Activated CD4-positive, alpha-beta T cell treated with anti-CD3 and anti-CD28 coated beads for 48 hours (primary cell): ENCODE measurements around the gene PLCB1.
A peak's percentile ranks its signal among the peaks of the same experiment; 100 is the strongest.

ENCODE experiments used
- DNase-seq: peaks from one replicate; pipeline ENCODE4 v3.0.0-alpha.2; 2020

The PLCB1 gene

GRCh38 chr20:8519887-8520286 lies 387.8 kb downstream of the PLCB1 start:
- DNase-seq, result no peak

DNA sequence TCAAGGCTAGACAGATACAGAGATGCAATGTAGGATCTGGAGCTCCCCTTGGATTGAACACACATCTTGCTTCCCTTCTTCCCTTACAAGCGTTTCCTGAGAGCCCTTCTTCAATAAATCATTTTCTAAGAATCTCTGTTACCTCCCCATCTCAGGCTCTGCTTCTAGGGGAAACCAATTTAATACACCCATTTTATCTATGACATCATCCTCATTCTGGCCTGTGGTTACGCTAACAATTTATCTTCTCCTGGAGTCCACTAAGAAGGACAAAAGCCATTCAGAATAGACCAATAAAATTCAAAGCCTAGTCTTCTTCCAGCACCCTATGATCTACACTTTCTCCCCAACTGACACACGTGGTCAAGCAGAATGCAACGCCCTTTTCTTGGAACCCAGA lies 390.1 kb downstream of the PLCB1 start:
- no peak for DNase-seq

DNA sequence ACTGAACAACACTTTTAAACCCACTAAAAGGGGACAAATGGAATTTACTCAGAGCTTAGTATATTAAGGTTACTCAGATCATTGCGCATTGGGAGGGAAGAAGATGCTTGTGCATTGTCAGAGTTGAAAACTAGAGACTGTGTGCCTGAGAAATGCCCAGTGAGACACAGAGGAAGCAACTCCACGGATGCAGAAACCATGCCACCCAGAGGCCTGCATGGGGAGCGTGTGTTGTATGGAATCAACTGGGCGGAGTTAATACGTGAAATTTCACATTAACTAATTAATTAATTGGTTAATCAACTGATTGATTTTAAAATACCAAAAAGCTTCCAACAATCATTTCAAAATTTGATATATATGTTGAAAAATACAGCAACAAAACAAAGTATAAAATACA lies 391.6 kb downstream of the PLCB1 start:
- DNase-seq, result no peak

DNA sequence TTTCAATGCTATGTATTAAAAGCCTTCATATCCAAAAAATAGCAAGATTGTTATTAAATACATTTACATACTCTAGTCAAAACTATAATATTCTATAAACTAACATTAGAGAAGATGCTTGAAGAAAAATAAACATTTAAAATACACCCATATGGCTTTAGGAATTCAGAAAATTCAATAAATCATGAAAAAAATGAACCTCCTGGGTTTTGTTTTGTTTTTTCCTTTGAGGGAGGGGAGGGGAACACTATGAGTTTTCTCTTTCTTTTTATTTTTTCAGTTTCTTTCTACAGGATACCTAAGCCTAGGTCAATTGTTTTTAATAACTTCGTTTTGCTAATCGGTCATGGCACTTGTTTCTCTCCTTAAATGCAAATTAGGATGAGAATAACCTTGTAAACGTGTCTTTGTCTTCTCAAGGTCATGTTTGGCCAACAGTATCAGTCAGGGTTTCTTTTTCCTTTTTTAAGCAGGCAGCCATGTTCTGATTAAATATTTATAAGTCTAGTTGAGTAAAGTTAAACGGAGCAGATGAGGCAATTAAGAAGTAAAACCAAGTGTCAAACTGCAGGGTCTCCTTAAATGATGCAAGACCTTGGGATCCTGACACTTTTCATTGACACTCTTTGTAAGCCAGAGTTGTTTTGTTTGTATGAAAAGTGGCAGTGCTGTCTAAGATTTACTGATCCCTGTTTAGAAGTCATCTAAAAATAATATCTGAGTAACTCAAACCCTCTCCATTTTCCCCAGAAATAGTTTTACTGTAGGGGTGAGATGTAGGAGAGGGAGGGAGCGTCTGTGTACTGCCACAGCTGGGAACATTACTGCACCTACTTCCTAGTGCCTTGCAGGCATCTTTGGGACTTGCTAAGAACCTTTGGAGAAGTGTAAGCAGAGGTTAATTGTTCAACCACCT lies 392.3 kb downstream of the PLCB1 start:
- no peak for DNase-seq

- DNase-seq, result no peak
Measured at GRCh38 chr20:8525017-8525343, 392.9 kb downstream of the PLCB1 start.

DNA sequence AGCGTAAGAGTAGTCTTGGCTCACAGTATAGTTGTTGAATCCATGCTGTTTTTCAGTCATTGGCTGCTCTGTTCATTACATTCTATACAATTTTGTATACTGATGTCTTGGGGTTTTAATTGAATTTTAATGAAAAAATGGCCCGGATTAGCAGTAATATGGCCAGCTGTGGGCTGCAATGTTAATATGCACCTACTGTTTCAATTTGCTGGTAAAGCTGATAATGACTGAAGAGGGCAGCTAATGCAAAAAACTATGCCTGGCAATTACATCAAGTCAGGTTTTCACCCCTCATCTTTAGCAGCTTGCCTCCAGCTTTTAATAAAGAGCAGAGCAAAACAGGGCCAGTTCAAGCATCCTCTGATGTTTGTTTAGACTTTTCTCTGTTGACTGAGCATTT lies 394.5 kb downstream of the PLCB1 start:
- no peak for DNase-seq

- DNase-seq, result no peak
Measured at GRCh38 chr20:8527998-8528723, 396.1 kb downstream of the PLCB1 start.

DNA sequence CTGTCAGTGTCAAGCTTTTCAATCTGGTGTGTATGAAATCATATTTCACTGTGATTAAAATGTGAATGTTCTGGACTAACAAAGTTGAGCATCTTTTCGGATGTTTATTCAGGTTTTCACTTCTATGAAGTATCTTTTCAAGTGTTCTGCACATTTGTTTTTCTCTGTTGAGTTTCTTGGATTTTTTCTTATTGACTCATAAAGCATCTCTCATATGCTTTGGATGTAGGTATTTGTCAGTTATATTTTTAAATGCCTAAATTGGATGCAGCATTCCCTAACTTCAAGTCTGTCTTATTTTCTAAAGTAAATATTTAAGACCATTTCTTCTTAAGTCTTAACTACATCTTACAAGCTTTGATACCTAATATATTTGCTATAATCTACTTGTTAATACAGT lies 398.0 kb downstream of the PLCB1 start:
- no peak for DNase-seq

DNA sequence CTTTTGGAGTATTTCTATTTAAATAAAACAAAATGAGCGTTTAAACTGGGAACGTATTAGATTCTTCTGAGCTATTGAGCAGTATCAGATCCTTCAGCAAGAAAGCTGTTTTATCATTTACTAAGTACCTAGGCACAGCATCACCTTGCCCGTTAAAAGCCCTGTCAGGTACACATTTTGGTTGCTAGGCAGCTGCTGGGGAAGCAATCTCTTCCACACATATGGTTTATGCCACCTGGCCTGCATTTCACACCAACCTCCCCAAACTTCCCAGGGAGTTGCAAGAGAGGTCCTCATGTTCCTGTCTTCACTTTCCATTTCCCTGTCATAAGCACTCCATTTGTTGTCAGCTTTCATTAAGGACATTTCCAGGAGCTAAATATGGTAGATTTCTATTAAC lies 400.1 kb downstream of the PLCB1 start:
- no peak for DNase-seq

DNA sequence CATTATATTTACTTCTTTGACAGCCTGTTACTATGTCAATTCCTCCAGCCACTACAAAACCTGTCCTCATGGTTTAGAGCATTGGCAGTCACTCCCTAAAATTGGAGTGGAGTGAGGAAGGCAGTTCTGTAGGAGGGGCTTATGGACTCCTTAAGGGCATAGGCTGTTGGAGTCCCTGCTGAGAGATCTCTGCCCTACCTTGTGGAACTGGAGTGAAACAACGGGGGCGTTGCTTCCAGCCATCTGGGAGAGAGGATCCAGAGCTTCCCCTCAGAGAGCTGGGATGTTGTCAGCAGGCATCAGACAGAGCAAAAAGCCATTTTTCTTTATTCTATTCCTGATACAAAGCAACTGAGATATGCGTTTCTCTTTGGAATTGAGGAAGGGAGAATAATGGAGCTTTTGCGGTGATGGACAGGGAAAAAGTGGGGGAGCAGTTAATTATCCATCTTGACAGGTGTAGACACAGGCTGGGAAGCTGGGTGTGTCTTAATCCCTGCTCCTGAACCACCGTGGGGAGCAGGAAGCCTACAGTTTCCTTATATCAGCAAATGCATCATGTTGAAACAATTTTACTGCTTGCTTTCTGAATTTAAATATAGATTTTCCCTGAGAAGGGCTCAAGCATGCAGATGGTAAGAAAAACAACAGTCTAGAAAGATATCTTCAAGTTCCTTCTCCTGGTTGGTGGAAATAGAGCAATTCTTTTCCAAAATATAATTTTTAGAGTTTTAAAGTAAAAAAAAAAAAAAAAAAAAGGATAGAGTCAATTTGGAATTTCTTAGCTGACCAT lies 402.5 kb downstream of the PLCB1 start:
- DNase-seq, result no peak

DNA sequence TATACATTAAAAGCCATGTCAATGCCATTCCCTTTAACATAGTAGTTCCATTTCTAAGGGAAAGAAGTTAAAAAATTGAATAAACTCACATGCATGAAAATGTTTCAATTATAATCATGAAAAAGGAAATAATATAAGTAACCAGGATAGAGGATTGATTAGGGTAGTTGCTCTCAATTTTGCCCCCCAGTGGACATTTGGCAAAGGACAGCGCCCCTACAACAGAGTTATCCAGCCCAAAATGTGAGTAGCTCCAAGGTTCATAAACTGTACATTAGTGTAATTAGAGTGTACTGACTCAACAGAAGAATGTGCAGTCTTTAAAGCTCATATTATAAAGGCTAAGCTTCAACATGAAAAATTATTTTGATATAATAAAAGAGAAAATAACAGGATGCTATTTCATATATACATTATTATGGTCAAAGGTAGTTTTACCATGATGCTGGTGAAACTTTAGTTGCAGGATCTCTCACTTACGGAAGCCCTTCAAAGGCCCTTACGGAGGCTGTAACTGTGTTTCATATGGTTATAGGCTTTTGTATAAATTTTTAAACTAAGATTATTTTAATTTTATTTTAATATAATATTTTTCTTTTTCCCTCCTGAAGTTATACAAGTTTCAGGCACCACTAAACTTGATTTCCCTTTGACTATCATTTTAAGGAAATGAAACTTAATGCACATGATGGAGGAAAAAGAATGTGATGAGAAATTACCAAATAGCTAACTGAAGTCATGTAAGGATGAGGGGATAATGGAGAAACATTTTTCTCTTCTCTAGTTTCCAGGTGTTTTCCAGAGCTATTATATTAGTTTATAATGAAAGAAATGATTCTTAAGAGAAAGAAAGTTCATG lies 403.6 kb downstream of the PLCB1 start:
- DNase-seq, result peak; percentile 5

GRCh38 chr20:8536262-8536618 lies 404.2 kb downstream of the PLCB1 start:
- DNase-seq, result no peak

DNA sequence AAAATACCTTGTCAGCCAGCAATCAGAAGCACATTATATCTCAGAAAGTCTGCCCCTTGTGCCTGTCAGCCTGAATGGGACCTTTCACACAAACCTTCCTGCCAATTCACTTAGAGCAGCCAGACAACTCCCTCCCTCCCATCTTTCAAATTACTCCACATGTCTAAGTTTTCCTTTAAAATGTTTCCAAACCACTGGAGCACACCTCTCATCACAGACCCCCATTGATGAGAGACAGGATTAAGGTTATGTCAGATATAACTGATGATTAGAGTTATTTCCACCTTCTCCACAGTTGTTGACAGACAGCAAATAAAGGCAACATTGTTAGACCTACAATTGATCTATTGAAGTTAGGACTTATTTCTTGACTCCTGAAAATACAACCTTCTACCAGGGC lies 408.4 kb downstream of the PLCB1 start:
- DNase-seq, result no peak

DNA sequence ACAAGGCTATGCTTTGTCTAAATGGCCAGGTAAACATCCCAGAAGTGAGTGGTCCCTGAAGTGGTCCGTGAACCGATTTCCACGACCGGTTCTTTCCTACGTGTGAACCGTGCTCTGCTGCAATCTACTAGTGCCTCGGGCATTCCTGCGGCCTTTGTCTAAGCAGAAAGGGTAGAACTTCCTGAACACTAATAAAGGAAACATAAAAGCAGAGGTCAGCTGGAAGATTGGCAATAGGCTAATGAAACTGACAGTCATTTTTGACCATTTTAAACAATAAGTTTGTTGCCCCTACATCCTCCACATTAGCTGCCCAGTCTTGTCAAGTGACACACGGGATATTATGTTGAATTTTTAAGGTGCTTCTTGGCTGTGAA lies 410.0 kb downstream of the PLCB1 start:
- DNase-seq, result no peak

DNA sequence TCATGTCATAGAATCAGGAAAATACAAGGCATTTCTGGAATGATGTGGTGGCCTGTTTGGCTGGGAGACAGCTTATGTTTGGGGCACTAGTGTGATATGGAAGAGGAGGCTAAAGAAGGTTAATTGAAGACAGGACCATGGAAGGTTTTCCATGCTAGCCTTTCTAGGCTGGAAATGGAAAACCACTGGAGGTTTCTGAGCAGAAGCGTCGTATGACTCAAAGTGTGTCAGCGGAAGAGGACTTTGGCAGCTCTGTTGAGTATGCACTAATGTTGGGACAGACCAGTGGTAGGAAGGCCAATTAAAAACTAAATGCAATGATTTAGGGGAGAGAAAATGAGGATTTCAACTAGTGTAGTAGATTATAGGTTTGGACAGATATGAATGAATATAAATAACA lies 413.1 kb downstream of the PLCB1 start:
- DNase-seq, result no peak

DNA sequence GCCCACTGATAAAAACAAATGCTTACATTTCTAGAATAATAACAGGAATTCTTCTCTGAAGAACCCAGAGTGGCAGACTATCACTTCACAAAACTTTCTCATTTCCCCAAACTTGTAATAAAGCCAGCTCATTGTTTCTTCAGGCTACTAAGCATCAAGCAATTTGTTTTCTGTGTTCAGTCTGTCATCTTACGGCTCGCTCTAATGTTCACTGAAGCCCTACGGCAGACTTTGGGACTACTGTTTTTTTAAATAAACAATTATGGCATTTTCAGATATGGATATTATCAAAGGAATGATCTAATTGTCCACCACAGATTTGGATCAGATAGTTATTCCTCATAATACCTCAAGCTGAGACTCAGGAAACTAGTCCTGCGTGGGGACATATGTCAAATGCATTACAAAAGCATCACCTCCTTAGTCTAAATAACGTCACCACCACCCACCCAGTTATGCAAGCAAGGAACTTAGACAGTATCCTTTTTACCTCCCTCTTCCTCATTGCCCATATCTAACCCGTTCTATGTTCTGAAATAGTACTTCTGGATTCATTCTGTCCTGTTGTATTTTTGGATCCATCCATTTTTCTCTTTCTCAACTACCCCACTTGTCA lies 415.1 kb downstream of the PLCB1 start:
- no peak for DNase-seq

DNA sequence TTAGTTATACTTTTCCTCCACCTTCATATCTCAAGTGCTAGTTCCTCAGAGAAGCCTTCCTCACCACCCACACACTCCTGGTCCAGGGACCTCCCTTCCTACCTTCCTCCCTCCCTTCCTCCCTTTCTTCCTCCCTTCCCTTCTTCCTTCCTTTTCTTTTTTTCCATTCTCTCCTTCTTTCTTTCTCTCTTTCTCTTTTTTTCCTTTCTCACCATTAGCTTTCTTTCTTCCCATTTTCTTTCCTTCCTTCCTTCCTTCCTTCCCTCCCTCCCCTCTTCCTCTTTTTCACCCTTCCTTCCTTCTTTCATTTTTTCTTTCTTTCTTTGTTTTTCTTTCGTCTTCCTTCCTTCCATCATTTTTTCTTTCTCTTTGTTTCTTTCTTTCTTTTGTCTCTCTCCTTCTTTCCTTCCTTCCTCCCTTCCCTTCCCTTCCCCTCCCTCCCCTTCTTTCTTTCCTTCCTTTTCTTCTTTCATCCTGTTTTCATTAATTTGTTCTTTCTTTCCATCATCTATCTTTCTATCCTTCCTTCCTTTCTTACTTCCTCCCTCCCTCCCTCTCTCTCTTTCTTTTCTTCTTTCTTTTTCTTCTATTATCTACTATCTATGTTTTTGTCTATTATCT lies 416.0 kb downstream of the PLCB1 start:
- no peak for DNase-seq

DNA sequence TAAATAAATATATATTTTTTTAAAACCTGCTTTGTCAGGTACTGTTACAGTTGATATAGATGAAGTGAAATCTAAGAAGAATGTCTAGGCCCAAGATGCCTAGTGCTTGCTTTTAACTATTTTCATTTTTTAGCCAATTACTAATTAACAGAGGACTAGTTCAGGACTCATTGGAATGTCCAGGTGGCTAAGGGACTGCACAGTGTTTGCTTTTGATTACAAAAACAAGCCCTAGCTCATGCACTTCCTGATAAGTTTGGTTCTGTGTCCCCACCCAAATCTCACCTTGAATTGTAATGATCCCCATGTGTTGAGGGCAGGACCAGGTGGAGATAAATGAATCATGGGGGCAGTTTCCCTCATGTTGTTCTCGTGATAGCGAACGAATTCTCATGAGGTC lies 417.1 kb downstream of the PLCB1 start:
- no peak for DNase-seq

DNA sequence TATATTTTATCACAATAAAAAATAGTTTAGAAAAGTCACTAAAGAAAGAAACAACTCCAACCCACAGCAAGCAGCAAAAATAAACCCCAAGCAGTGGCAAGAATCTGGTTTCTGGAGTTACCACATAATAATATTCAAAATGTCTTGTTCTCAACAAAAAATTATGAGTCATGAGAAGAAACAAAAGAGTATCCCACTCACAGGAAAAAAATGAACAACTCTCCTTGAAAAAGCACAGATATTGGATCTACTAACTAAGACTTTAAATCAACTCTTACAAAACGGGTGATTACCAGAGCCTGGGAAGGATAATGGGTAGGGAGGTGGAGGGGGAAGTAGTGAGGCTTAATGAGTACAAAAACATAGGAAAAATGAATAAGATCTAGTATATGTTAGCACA lies 425.6 kb downstream of the PLCB1 start:
- DNase-seq, result no peak

GRCh38 chr20:8562356-8562755 lies 430.3 kb downstream of the PLCB1 start:
- DNase-seq, result no peak

GRCh38 chr20:8568075-8568474 lies 436.0 kb downstream of the PLCB1 start:
- no peak for DNase-seq

DNA sequence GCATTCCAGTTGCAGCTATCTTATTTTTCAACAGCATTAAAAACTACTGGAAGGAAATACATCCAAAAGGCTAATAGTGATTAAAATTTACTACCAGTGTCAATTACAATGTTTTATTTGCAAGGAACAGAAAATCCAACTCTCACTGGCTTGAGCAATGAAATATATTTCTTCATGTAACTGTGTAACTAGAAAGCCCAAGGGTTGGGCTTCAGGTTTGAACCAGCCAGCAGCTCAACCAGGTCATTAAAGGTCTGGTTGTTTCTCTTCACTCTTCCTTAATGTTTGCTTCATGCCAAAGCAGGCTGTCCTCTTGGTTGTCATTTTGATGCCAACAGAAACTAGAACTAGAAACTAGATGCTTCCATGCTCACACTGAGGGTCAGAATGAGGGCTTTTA lies 437.7 kb downstream of the PLCB1 start:
- no peak for DNase-seq
